ENCODE data around the gene SPRED1. TPM values are rescaled to one million over a fixed set of nuclear protein-coding genes. Genes with fewer than 3 reads are reported as not detected.

Gene SPRED1
- total RNA-seq, result under 1 TPM; 0.42 to 0.49 TPM
- polyA plus RNA-seq, result not detected

GRCh38 chr15:38252481-38253350 is at the start of gene SPRED1:
SPRED1 (plus strand) TSS chr15:38252836; CDS start chr15:38253186, 350 bp downstream.
- Histone ChIP-seq H3K36me3 (ENCODE audit: insufficient read depth, low read length) (no peaks in the 10 kb centered on the region), H3K4me3 (ENCODE audit: low read length in 2 of 2) (peak within 1 kb of the TSS; percentile 68 to 74), H3K4me1 (ENCODE audit: insufficient read depth, low read length) (peaks cover 30% of the 10 kb centered on the region), H3K9me3 (ENCODE audit: control insufficient read depth in 1 of 2, low read length in 2 of 2) (no peaks in the 10 kb centered on the region), H3K27me3 (ENCODE audit: insufficient read depth, low read length) (no peaks in the 10 kb centered on the region), H3K27ac (ENCODE audit: low read depth, low read length) (no peak within 1 kb of the TSS)
- Mint-ChIP-seq H3K36me3 (peaks cover 0 to 7% of the 10 kb centered on the region in 2 donors), H3K27ac (peak within 1 kb of the TSS; percentile 35 to 98 (median 72)), H3K27me3 (peaks cover 11 to 20% of the 10 kb centered on the region in 2 donors), H3K4me1 (peaks cover 23 to 36% (median 32%) of the 10 kb centered on the region in 4 donors), H3K9me3 (peaks cover 0 to 4% (median 0%) of the 10 kb centered on the region in 8 donors), H3K4me3 (peak within 1 kb of the TSS; percentile 83 to 98 (median 92))
- ChIA-PET POLR2A (ENCODE audit: partially characterized antibody) (interaction anchor here (1.1 to 1.5 kb wide), 4 partner anchors 8 to 433 kb away, joined by 3 read pairs; no protein-coding TSS in a partner anchor), CTCF (ENCODE audit: partially characterized antibody) (no interaction called here)
- DNase-seq, result peak; percentile 10 to 40 (median 23)
- intact Hi-C loops (cut with micrococcal nuclease), result no loop called here

GRCh38 chr15:38205526-38206272 is 46.9 kb upstream of the SPRED1 start:
- intact Hi-C loops (cut with micrococcal nuclease), result no loop called here
- Histone ChIP-seq H3K4me3 (ENCODE audit: low read length in 2 of 2) (no peak overlapping the region), H3K27me3 (ENCODE audit: insufficient read depth, low read length) (no peaks in the 10 kb centered on the region), H3K27ac (ENCODE audit: low read depth, low read length) (no peak overlapping the region), H3K36me3 (ENCODE audit: insufficient read depth, low read length) (no peaks in the 10 kb centered on the region), H3K4me1 (ENCODE audit: insufficient read depth, low read length) (no peaks in the 10 kb centered on the region), H3K9me3 (ENCODE audit: control insufficient read depth in 1 of 2, low read length in 2 of 2) (no peaks in the 10 kb centered on the region)
- no peak for DNase-seq
- Mint-ChIP-seq H3K4me3 (no peak overlapping the region), H3K4me1 (no peaks in the 10 kb centered on the region), H3K27me3 (peaks cover 15 to 24% of the 10 kb centered on the region in 2 donors), H3K27ac (no peak overlapping the region), H3K9me3 (peaks cover 0 to 3% (median 0%) of the 10 kb centered on the region in 8 donors), H3K36me3 (no peaks in the 10 kb centered on the region)
- ChIA-PET POLR2A (ENCODE audit: partially characterized antibody) (no interaction called here), CTCF (ENCODE audit: partially characterized antibody) (no interaction called here)

GRCh38 chr15:38207621-38208020 is 45.0 kb upstream of the SPRED1 start:
- Mint-ChIP-seq H3K9me3 (peaks cover 0 to 3% (median 0%) of the 10 kb centered on the region in 8 donors), H3K27me3 (peaks cover 10 to 22% of the 10 kb centered on the region in 2 donors), H3K27ac (no peak overlapping the region), H3K36me3 (no peaks in the 10 kb centered on the region), H3K4me1 (no peaks in the 10 kb centered on the region), H3K4me3 (no peak overlapping the region)
- ChIA-PET POLR2A (ENCODE audit: partially characterized antibody) (no interaction called here), CTCF (ENCODE audit: partially characterized antibody) (no interaction called here)
- Histone ChIP-seq H3K27me3 (ENCODE audit: insufficient read depth, low read length) (no peaks in the 10 kb centered on the region), H3K9me3 (ENCODE audit: control insufficient read depth in 1 of 2, low read length in 2 of 2) (no peaks in the 10 kb centered on the region), H3K4me3 (ENCODE audit: low read length in 2 of 2) (no peak overlapping the region), H3K36me3 (ENCODE audit: insufficient read depth, low read length) (no peaks in the 10 kb centered on the region), H3K27ac (ENCODE audit: low read depth, low read length) (no peak overlapping the region), H3K4me1 (ENCODE audit: insufficient read depth, low read length) (no peaks in the 10 kb centered on the region)
- DNase-seq, result no peak
- intact Hi-C loops (cut with micrococcal nuclease), result no loop called here

- DNase-seq, result no peak
- Histone ChIP-seq H3K27ac (ENCODE audit: low read depth, low read length) (no peak overlapping the region), H3K27me3 (ENCODE audit: insufficient read depth, low read length) (no peaks in the 10 kb centered on the region), H3K9me3 (ENCODE audit: control insufficient read depth in 1 of 2, low read length in 2 of 2) (no peaks in the 10 kb centered on the region), H3K36me3 (ENCODE audit: insufficient read depth, low read length) (no peaks in the 10 kb centered on the region), H3K4me1 (ENCODE audit: insufficient read depth, low read length) (no peaks in the 10 kb centered on the region), H3K4me3 (ENCODE audit: low read length in 2 of 2) (no peak overlapping the region)
- Mint-ChIP-seq H3K27ac (no peak overlapping the region), H3K9me3 (peaks cover 0 to 3% (median 0%) of the 10 kb centered on the region in 8 donors), H3K4me1 (no peaks in the 10 kb centered on the region), H3K36me3 (no peaks in the 10 kb centered on the region), H3K27me3 (peaks cover 7 to 21% of the 10 kb centered on the region in 2 donors), H3K4me3 (no peak overlapping the region)
- POLR2A ChIA-PET (ENCODE audit: partially characterized antibody), result no interaction called here
- intact Hi-C loops (cut with micrococcal nuclease), result no loop called here
- CTCF ChIA-PET (ENCODE audit: partially characterized antibody), result no interaction called here
Observed at GRCh38 chr15:38208206-38208605, 44.4 kb upstream of the SPRED1 start.

- H3K27me3 ChIP-seq (ENCODE audit: insufficient read depth, low read length), result no peaks in the 10 kb centered on the region
- no peak for DNase-seq
- H3K27me3 Mint-ChIP-seq, result peaks cover 6 to 19% of the 10 kb centered on the region in 2 donors
- H3K4me3 ChIP-seq (ENCODE audit: low read length in 2 of 2), result no peak overlapping the region
- H3K36me3 ChIP-seq (ENCODE audit: insufficient read depth, low read length), result no peaks in the 10 kb centered on the region
- no peaks in the 10 kb centered on the region for H3K4me1 ChIP-seq (ENCODE audit: insufficient read depth, low read length)
- ChIA-PET POLR2A (ENCODE audit: partially characterized antibody) (no interaction called here), CTCF (ENCODE audit: partially characterized antibody) (no interaction called here)
- H3K27ac Mint-ChIP-seq, result no peak overlapping the region
- H3K36me3 Mint-ChIP-seq, result no peaks in the 10 kb centered on the region
- H3K4me1 Mint-ChIP-seq, result no peaks in the 10 kb centered on the region
- H3K9me3 Mint-ChIP-seq, result peaks cover 0 to 1% (median 0%) of the 10 kb centered on the region in 8 donors
- no peak overlapping the region for H3K27ac ChIP-seq (ENCODE audit: low read depth, low read length)
- no peaks in the 10 kb centered on the region for H3K9me3 ChIP-seq (ENCODE audit: control insufficient read depth in 1 of 2, low read length in 2 of 2)
- H3K4me3 Mint-ChIP-seq, result no peak overlapping the region
- intact Hi-C loops (cut with micrococcal nuclease), result no loop called here
Observed at GRCh38 chr15:38208779-38209178, 43.9 kb upstream of the SPRED1 start.

GRCh38 chr15:38211249-38211648 is 41.4 kb upstream of the SPRED1 start:
- Histone ChIP-seq H3K4me1 (ENCODE audit: insufficient read depth, low read length) (no peaks in the 10 kb centered on the region), H3K36me3 (ENCODE audit: insufficient read depth, low read length) (no peaks in the 10 kb centered on the region), H3K27ac (ENCODE audit: low read depth, low read length) (no peak overlapping the region), H3K4me3 (ENCODE audit: low read length in 2 of 2) (no peak overlapping the region), H3K27me3 (ENCODE audit: insufficient read depth, low read length) (no peaks in the 10 kb centered on the region), H3K9me3 (ENCODE audit: control insufficient read depth in 1 of 2, low read length in 2 of 2) (no peaks in the 10 kb centered on the region)
- no peak for DNase-seq
- no peaks in the 10 kb centered on the region for H3K4me1 Mint-ChIP-seq
- intact Hi-C loops (cut with micrococcal nuclease), result no loop called here
- H3K27me3 Mint-ChIP-seq, result peaks cover 6 to 12% of the 10 kb centered on the region in 2 donors
- H3K27ac Mint-ChIP-seq, result no peak overlapping the region
- no peak overlapping the region for H3K4me3 Mint-ChIP-seq
- POLR2A ChIA-PET (ENCODE audit: partially characterized antibody), result no interaction called here
- H3K9me3 Mint-ChIP-seq, result no peaks in the 10 kb centered on the region
- CTCF ChIA-PET (ENCODE audit: partially characterized antibody), result no interaction called here
- H3K36me3 Mint-ChIP-seq, result no peaks in the 10 kb centered on the region

- Histone ChIP-seq H3K36me3 (ENCODE audit: insufficient read depth, low read length) (no peaks in the 10 kb centered on the region), H3K27me3 (ENCODE audit: insufficient read depth, low read length) (no peaks in the 10 kb centered on the region), H3K4me3 (ENCODE audit: low read length in 2 of 2) (no peak overlapping the region), H3K4me1 (ENCODE audit: insufficient read depth, low read length) (peaks cover under 1% of the 10 kb centered on the region), H3K27ac (ENCODE audit: low read depth, low read length) (no peak overlapping the region), H3K9me3 (ENCODE audit: control insufficient read depth in 1 of 2, low read length in 2 of 2) (no peaks in the 10 kb centered on the region)
- no peak overlapping the region for H3K27ac Mint-ChIP-seq
- CTCF ChIA-PET (ENCODE audit: partially characterized antibody), result no interaction called here
- no peaks in the 10 kb centered on the region for H3K4me1 Mint-ChIP-seq
- no peaks in the 10 kb centered on the region for H3K9me3 Mint-ChIP-seq
- peaks cover 6 to 12% of the 10 kb centered on the region in 2 donors for H3K27me3 Mint-ChIP-seq
- no peaks in the 10 kb centered on the region for H3K36me3 Mint-ChIP-seq
- DNase-seq, result no peak
- POLR2A ChIA-PET (ENCODE audit: partially characterized antibody), result no interaction called here
- H3K4me3 Mint-ChIP-seq, result no peak overlapping the region
- intact Hi-C loops (cut with micrococcal nuclease), result no loop called here
Observed at GRCh38 chr15:38211811-38212210, 40.8 kb upstream of the SPRED1 start.

Data from CD4-positive, alpha-beta memory T cell (primary cell).